HG02884 (cell line): ENCODE data around the gene TTC19.
"Not testable (repeated sequence)": the region's sequence is repeated elsewhere in the genome, so short reads cannot be mapped to it uniquely, and the experiment has no call there.

Source experiments
- ATAC-seq: cut with Tn5 transposase; IDR thresholded peaks from one replicate; pipeline ENCODE4 v1.9.1; 2021; ENCODE audit warnings: mild to moderate bottlenecking, moderate library complexity; ENCODE audit not compliant: unreplicated experiment

Gene TTC19

DNA sequence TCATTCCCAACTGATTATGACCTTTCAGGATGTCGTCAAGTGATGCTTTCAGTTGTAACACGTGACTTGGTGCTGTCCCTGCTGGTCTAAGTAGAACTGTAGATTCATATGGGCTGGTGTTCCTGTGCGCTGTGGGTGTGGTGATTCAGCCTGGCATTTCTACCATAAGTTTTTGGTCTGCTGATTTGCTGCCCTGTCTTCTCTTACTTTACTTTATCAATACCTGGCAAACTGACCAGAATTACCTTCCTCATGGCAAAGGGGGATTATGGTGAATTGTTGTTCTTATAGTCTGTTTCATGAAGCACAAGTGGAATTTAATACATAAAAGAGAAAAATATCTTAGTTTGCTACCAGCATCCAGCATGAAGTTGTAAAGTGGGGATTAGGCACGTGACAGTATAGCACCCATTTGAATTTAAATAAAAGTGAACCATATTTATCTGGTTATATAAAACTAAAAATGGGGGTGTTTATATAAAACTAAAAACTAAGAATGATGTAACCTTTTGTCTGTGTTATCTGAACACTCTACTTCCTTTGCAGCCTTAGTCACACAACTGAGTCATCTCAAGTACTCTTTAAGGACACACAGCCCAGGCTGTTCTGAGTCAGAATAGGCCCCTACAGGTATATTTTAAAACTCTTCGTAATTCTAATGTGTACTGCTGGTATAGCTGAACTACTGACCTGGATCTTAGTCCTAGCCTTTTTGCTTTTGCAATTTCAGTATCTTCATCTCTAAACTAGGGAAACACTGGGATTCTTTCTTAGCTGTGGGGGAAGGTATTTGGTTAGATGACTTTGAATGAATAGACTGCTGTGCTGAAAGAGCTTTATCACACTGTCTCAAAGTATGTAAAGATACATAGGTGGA lies 28.3 kb downstream of the TTC19 start:
- peak; percentile 98 for ATAC-seq

DNA sequence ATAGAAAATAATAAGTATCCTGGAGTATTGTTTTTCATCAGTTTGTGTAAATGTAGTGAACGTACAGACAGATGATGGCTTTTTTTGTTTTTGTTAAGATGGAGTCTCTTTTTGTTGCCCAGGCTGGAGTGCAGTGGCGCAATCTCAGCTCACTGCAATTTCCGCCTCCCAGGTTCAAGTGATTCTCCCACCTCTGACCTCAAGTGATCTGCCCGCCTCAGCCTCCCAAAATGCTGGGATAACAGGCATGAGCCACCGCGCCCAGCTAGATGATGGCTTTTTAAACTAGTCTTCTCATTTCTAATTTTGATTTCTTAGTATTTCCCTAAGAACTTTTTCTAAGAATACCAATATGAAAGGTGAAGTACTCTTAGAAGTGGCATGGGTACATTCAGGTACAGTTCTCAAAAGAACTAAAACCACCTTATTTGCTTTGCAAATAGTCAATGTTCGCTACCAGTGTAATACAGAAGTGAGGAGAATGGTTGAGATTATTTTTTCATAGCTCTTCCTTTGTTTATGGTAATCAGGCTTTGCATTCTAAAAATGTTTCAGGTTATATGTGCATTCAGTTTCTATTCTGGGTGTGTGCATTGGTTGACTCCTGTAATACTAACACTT lies 34.2 kb downstream of the TTC19 start:
- no peak for ATAC-seq

DNA sequence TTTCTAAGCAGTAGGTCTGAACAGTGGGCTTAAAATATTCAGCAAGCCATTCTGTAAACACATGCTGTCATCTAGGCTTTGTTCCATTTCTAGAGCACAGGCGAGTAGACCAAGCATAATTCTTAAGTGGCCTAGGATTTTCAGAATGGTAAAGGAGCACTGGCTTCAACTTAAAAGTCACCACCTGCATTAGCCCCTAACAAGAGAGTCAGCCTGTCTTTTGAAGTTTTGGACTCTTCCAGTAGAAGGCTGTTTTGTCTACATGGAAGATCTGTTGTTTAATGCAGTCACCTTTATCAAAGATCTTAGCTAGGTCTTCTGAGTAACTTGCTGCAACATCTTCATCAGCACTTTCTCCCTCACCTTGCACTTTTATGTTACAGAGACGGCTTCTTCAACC lies 36.6 kb downstream of the TTC19 start:
- no peak for ATAC-seq

DNA sequence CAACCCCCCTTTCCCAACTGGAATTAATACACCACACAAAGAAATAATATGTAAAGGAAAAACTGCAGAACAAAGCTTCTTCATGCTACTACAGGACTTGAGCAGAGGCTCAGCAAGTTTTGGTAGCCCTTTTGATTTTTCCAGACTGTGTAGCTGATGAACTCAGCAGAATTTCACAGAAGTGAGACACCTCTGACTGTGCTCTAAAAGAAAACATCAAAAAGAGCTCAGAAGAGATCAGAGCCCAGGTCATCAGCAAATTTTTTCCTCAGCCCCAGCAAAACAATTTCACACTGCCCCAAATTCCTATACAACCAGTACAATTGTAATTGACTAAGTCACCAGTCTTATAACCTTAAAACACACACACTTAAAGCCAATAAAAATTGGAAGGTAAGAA lies 38.0 kb downstream of the TTC19 start:
- ATAC-seq: no peak

DNA sequence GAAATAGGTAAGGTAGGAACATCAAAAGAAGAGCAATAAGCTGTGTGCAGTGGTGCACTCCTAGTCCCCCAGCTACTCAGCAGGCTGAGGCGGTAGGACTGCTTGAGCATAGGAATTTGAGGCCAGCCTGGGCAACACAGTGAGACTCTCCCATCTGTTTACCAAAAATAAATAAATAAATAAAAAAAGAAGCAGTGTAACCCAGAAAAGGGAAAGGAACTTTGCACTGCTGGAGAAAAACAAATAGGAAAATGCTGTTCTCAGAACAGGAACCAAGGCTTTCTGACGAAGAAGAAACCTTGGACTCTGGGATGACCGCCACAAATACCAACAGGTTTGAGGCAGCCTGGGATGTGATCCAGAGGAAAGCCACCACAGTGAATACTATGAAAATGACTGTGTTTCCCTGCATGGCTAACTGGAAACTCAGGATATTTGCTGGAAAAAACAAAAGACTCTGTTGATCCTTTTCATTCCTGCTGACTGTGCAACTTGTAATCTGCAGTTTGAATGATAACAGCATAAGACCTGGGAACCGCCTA lies 41.2 kb downstream of the TTC19 start:
- ATAC-seq: no peak

DNA sequence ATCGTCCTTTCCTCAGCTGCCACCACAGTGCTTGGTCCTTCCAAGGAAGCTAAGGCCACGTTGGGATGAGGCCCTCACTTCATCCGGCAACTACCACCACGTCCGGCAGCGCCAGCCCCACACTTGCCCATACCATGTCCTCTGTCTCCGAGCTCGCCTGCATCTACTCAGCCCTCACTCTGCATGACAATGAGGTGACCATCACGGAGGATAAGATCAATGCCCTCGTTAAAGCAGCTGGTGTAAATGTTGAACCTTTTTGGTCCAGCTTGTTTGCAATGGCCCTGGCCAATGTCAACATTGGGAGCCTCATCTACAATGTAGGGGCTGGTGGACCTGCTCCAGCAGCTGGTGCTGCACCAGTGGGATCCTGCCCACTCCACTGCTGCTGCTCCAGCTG lies 44.9 kb downstream of the TTC19 start:
- ATAC-seq: no peak

DNA sequence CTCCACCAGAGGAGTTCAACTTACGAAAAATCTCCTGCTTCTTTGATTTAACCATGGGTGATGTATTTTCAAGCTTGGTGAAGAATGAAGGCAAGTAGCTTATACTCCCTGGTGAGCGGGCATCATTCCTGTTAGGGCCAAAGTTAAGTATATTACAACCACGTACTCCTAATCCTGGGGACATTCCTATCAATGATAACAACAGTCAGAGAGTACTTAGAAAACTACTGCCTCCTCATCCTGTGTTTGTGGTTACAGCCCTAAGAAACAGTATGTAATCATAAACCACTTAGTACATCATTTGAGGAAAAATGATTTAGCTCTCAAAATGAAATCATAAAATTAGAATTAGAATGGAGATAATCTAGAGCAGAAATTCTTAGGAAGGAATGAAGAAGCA lies 47.3 kb downstream of the TTC19 start:
- ATAC-seq: no peak

DNA sequence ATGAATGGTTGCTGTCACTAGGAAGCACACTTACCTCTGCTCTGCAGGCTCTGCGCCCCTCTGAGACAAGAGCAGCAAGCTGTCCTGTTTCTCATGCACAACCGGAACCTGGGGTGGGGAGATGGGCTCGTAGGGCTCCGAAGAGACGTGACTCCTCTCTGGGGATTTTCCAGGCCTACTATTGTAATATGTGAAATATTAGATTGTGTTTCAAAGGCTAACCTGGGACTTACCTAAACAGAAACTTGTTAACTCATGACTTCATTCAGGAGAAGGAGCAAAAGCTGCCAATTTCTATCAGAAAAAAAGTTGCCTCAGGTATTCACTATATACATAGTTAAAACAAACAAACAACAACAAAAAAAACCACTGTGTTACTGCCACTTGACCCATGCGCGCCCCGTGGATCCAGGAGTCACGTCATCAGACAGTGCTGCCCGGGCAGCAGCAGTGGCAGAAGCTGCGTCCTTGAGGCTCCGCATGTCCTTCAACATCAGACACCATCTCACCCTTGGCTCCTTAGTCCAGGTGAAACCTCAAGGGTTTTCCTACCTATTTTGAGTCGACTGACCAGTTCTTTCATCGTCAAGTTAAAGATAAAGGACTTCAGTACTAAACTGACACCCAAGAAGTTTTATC lies 49.3 kb downstream of the TTC19 start:
- no peak for ATAC-seq

DNA sequence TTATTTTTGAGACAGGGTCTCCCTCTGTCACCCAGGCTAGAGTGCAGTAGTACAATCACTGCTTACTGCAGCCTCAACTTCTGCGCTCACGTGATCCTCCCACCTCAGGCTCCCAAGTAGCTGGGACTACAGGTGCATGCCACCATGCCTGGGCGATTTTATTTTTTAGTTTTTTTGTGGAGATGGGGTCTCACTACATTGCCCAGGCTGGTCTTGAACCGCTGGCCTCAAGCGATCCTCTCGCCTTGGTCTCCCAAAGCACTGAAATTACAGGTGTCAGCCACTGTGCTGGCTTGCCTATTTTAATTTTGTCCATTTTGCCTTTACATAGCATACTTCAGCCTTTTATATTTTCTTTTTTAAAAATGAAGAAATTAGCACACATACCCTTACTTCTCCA lies 51.2 kb downstream of the TTC19 start:
- no peak for ATAC-seq

DNA sequence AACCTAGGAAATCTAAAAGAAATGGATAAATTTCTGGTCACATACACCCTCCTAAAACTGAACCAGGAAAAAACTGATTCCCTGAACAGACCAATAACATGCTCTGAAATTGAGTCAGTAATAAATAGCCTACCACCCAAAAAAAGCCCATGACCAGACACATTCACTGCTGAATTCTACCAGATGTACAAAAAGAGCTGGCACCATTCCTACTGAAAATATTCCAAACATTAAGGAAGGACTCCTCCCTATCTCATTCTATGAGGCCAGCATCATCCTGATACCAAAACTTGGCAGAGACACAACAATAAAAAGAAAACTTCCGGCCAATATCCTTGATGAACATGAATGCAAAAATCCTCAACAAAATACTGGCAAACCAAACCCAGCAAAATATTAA lies 52.9 kb downstream of the TTC19 start:
- ATAC-seq: no peak

DNA sequence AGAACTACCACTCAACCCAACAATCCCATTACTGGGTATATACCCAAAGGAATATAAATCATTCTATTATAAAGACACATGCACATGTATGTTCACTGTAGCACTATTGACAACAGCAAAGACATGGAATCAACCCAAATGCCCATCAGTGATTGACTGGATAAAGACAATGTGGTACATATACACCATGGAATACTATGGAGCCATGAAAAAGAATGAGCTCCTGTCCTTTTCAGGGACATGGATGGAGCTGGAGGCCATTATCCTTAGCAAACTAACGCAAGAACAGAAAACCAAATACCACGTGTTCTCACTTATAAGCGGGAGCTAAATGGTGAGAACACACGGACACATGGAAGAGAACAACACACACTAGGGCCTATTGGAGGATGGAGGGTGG lies 55.5 kb downstream of the TTC19 start:
- not testable (repeated sequence) for ATAC-seq

DNA sequence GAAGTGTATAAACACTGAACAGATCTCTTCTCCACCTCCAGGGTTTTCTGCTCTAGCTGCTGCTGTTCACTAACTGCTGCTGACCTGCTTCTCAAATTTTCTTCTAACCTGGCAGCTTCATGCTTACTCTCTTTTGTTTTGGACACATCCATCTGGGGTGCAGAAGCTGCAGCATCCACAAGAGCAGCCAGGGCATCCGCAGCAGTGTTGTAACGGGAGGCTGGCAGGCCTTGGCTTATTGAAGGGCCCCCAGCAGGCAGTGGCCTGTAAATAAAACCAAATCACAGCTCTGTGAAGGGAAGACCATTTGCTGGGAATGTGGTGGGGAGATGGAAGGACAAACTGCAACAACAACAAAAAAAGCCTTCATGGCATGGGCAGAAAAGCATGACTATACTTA lies 62.0 kb downstream of the TTC19 start:
- ATAC-seq: no peak

DNA sequence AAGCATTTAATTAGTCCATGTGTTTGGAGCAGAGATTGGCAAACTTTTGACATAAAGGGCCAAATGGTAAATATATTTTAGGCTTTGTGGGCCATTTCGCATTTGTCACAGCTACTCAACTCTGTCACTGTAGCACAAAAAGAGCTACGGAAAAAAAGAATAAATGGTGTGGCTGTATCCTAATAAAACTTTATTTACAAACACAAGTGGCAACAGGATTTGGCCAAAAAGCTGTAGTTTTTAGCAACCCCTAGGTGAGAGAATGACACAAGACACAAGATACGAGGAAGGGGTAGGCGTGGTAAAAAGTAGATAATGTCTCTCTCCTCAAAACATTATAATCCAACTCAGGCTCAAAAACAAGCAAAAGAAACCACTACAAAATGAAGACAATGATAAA lies 66.5 kb downstream of the TTC19 start:
- ATAC-seq: no peak

DNA sequence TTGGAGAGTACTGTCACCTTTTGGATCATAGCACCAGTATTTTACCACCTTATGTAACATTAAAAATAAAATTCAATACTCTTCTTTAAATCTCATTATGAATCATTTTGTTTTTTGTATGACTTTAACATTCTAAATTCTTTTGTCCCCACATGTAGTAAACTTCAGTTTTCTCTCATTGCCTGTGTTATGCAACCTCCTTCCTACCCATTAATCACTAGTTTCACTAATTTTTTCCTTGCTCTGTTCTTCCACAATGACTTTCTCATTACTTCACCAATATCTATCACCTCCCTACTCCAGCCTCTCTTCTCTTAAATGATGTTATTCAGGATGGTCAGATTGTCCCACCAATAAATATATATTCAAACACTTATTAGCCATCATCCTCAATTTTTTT lies 68.7 kb downstream of the TTC19 start:
- ATAC-seq: no peak

DNA sequence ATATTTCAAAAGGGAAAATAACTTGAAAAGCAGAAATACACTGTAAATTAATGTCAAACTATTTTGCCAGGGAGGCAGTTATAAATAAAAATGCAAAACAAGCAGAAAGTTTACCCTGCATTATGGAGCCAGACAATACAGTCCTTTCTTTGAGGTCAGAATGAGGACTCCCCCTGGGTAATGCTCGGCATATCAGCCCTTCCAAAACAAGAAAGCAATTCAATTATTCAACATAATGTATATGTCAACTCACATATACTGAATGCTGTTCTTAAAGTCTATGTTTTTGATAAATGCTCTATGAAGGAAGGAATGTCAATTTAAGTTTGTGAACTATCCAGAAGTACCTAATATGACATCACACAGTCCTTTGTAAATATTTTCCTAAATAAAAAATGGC lies 72.4 kb downstream of the TTC19 start:
- no peak for ATAC-seq

DNA sequence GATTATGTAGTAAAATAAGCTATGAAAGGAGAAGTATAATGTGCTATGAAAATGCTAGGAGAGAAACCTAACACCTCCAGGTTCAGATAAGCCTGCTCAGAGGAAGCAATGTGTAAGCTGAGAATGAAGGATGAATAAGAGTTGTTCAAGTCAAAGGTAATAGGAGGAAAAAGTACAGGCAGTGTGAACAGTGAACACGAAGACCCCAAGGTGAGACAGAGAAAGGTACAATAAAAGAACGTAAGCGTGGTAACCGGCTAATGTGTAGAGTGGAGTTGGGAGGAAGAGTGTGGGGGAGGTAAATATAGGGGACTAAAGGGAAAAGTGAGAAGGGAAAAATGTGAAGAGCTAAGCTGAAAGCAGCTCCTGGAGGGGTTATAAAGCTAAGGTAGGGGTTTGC lies 74.2 kb downstream of the TTC19 start:
- no peak for ATAC-seq

DNA sequence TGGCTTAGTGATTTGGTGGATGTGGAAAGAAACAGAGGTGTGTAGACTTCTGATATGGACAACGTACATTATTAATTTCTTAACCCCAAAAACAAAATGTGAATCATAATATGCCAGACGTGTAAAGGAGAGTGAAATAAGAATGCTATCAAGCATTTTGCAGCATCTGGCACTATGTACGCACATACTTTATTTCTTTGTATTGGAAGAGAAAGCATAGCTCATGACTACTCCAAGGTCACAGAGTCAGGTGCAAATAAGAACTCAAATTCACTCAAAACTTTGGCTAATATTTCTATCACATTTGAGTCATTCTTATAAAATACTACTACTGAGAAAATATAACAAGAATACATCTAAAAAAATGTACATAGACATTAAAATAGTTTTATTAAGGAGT lies 74.8 kb downstream of the TTC19 start:
- no peak for ATAC-seq

DNA sequence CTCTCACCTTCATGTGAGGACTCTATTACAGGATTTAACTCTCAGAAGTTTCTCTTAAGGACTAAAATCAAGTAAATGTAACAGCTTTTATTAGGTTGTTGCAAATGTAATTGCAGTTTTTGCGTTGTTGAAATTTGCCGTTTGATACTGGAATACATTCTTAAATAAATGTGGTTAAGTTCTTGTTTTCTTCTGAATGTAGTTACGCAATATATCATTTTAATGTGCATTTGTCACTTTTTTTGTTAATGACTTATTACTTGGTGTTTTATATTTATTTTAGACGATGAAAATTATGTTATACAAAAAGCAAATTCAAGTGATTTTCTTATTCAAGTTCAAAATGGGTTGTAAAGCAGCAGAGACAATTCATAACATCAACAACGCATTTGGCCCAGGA lies 76.3 kb downstream of the TTC19 start:
- ATAC-seq: no peak
